Measurements from ENCODE around the gene FNDC3B.

Gene FNDC3B

GRCh38 chr3:172343979-172344378 lies 304.6 kb downstream of the FNDC3B start:
- Histone ChIP-seq H3K9me3 (ENCODE audit: insufficient read depth, low read length) (no peaks in the 10 kb centered on the region), H3K27me3 (ENCODE audit: low read length) (no peaks in the 10 kb centered on the region), H3K27ac (ENCODE audit: low read depth, low read length) (no peak overlapping the region), H3K4me2 (ENCODE audit: low read depth, low read length, poor library complexity, severe bottlenecking) (no peak overlapping the region), H3K36me3 (ENCODE audit: low read length) (no peaks in the 10 kb centered on the region), H3K9ac (ENCODE audit: low read length) (no peak overlapping the region), H2AFZ (ENCODE audit: low read depth, low read length, severe bottlenecking) (no peak overlapping the region), H3K79me2 (ENCODE audit: insufficient read depth, low read length) (no peaks in the 10 kb centered on the region), H4K20me1 (ENCODE audit: low read depth, low read length) (no peaks in the 10 kb centered on the region), H3K9me2 (replicated peaks; ENCODE audit: insufficient read depth, low read length) (no peaks in the 10 kb centered on the region), H3K4me3 (ENCODE audit: insufficient read depth, low read length, poor library complexity, severe bottlenecking) (no peak overlapping the region), H3F3A (ENCODE audit: insufficient read depth) (no peaks in the 10 kb centered on the region)
- TF ChIP-seq CTCF (IDR thresholded peaks at IDR 0.05; ENCODE audit: insufficient read depth, low read length, poor library complexity, severe bottlenecking) (no peak), EZH2phosphoT487 (conservative IDR thresholded peaks at IDR 0.05; ENCODE audit: low read length) (no peak)

- Histone ChIP-seq H3K9me2 (replicated peaks; ENCODE audit: insufficient read depth, low read length) (no peaks in the 10 kb centered on the region), H3K36me3 (ENCODE audit: low read length) (no peaks in the 10 kb centered on the region), H3K9me3 (ENCODE audit: insufficient read depth, low read length) (no peaks in the 10 kb centered on the region), H2AFZ (ENCODE audit: low read depth, low read length, severe bottlenecking) (no peak overlapping the region), H3K4me2 (ENCODE audit: low read depth, low read length, poor library complexity, severe bottlenecking) (no peak overlapping the region), H3K27ac (ENCODE audit: low read depth, low read length) (no peak overlapping the region), H3K79me2 (ENCODE audit: insufficient read depth, low read length) (no peaks in the 10 kb centered on the region), H4K20me1 (ENCODE audit: low read depth, low read length) (no peaks in the 10 kb centered on the region), H3K9ac (ENCODE audit: low read length) (no peak overlapping the region), H3F3A (ENCODE audit: insufficient read depth) (no peaks in the 10 kb centered on the region), H3K4me3 (ENCODE audit: insufficient read depth, low read length, poor library complexity, severe bottlenecking) (no peak overlapping the region), H3K27me3 (ENCODE audit: low read length) (no peaks in the 10 kb centered on the region)
- TF ChIP-seq CTCF (IDR thresholded peaks at IDR 0.05; ENCODE audit: insufficient read depth, low read length, poor library complexity, severe bottlenecking) (no peak), EZH2phosphoT487 (conservative IDR thresholded peaks at IDR 0.05; ENCODE audit: low read length) (no peak)
Measured at GRCh38 chr3:172346161-172346560, 306.8 kb downstream of the FNDC3B start.

- Histone ChIP-seq H3F3A (ENCODE audit: insufficient read depth) (no peaks in the 10 kb centered on the region), H3K36me3 (ENCODE audit: low read length) (no peaks in the 10 kb centered on the region), H3K4me3 (ENCODE audit: insufficient read depth, low read length, poor library complexity, severe bottlenecking) (no peak overlapping the region)
Measured at GRCh38 chr3:172347895-172348679, 308.7 kb downstream of the FNDC3B start.

More at GRCh38 chr3:172347895-172348679, 308.7 kb downstream of the FNDC3B start:
- no peak overlapping the region for H3K27ac ChIP-seq (ENCODE audit: low read depth, low read length)
- no peak overlapping the region for H3K9ac ChIP-seq (ENCODE audit: low read length)
- H3K9me3 ChIP-seq (ENCODE audit: insufficient read depth, low read length), result no peaks in the 10 kb centered on the region
- H3K79me2 ChIP-seq (ENCODE audit: insufficient read depth, low read length), result no peaks in the 10 kb centered on the region
- TF ChIP-seq CTCF (IDR thresholded peaks at IDR 0.05; ENCODE audit: insufficient read depth, low read length, poor library complexity, severe bottlenecking) (no peak), EZH2phosphoT487 (conservative IDR thresholded peaks at IDR 0.05; ENCODE audit: low read length) (no peak)
- H4K20me1 ChIP-seq (ENCODE audit: low read depth, low read length), result no peaks in the 10 kb centered on the region
- H3K27me3 ChIP-seq (ENCODE audit: low read length), result no peaks in the 10 kb centered on the region
- no peak overlapping the region for H2AFZ ChIP-seq (ENCODE audit: low read depth, low read length, severe bottlenecking)
- H3K9me2 ChIP-seq (replicated peaks; ENCODE audit: insufficient read depth, low read length), result no peaks in the 10 kb centered on the region
- no peak overlapping the region for H3K4me2 ChIP-seq (ENCODE audit: low read depth, low read length, poor library complexity, severe bottlenecking)

Measured in SU-DHL-6 (cell line).